HG03139 (cell line): ENCODE data around the gene COA5.
A peak's percentile ranks its signal among the peaks of the same experiment; 100 is the strongest.
"Not testable (repeated sequence)": the region's sequence is repeated elsewhere in the genome, so short reads cannot be mapped to it uniquely, and the experiment has no call there.

Experiments
- ATAC-seq: cut with Tn5 transposase; IDR thresholded peaks from one replicate; pipeline ENCODE4 v1.9.1; 2021; ENCODE audit not compliant: unreplicated experiment

Gene COA5

DNA sequence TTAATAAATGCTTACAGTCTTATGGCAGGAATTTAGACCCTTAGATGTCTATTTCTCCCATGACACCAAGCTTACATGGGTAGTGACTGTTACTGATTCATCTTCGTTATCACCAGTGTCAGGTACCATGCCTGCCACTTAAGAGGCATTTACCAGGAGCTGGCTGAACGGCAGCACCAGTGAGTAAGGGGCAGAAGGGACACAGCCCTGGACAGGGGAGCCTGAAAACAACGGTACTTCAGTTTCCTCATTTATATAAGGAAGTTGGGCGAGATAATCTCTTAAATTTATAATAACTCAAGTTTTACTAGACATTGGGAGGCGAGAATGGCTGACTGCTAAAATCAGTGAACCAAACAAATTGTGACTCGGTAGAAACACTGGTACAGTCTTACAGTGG is 1.2 kb downstream of the COA5 start:
- no peak for ATAC-seq

DNA sequence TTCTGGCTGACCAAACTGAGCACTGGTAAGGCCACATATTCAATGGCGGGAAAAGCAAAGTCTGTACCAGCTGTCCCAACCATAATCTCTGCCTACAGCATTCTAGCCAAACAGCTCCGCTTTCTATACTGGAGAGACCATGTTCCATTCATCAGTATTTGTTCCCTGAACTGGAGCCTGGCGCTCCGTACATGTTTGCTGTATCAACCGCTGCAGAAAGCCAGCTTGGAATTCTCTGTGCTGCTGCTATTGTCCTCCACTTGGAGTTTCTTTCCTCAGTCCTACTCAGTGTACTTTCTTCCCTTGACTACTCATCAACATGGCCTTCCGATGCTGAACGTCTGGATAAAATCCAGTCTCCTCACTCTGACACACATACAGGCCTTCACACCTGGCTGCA is 1.9 kb downstream of the COA5 start:
- ATAC-seq: no peak

DNA sequence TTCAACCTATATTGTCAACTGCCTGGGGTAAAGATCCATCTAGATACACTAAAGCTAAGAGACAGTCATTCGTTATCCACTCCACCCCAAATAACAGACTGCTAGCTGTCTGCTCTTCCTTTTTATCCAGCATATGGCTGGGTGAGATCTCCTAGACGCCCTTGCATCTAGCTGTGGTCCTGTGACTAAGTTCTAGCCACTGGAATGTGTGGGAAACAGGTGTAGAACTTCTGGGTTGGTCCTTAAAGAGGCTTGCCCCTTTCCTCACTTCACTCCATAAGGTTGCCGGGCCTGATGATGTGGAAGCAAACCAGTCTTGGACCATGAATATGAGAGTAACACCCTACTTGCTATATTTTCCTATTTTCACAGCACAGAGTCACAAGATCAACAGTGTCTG is 3.2 kb downstream of the COA5 start:
- ATAC-seq: no peak

DNA sequence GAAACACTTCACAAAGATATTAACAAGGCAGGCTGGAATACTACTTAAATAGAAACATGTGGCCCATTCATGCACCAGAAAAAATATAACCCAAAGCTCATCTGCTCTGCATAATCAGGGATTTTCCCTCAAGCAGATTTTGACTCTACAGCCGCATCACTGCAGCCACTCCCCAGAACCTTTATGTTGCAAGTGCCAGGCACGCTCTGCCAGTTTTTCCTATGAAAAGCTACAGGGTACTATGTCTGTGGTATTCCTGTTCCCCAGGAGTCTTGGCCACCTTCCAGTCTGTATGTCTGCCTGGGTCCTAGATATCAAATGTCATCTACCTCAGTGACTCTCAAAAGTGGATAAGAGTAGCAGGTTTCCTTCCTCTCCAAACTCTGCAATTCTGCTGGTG is 3.8 kb downstream of the COA5 start:
- no peak for ATAC-seq

DNA sequence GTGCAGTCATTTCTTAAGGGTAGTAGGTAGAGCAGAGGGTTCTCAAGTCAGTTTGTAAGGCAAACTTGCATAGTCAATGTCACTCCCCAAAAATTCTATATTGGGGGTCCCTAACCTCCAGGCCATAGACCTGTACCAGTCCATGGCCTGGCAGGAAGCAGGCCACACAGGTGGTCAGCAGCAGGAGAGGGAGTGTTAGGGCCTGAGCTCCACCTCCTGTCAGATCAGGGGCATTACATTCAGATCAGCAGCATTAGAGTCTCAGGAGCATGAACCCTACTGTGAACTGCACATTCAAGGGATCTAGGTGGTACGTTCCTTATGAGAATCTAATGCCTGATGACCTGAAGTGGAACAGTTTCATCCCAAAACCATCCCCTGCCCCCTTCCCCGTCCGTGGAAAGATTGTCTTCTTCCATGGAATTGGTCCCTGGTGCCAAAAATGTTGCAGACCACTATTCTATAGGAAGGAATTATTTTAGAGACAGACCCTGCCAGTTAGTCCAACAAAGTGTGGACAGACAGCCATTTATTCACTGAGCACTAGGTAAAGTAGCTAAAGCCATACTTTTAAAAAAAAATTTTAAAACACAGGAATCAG is 6.7 kb downstream of the COA5 start:
- peak; percentile 73 for ATAC-seq

DNA sequence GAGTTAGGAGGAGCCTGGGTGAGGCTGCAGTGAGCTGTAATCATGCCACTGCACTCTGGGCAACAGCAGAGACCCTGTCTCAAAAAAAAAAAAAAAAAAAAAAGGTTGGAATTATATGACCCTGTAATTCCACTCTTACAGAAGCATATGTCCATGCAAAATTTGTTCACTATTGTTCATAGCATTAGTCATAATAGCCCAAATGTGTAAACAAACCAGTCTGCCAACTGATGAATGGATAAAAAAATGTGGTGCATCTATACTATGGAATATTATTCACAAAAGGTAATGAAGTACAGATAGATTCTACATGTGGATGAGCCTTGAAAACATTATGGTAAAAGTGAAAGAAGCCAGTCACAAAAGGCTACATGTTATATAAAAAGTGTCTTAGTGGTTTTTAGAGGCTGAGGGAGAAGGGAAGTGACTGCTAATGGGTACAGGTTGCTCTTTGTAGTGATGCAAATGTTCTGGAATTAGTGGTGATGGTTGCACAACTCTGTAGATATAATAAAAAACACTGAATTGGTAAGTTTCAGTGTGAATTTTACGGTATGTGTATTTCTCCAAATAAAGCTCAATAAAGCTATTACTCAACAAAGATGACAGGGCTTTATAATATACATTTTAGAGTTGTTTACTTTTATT is 9.4 kb downstream of the COA5 start:
- no peak for ATAC-seq

DNA sequence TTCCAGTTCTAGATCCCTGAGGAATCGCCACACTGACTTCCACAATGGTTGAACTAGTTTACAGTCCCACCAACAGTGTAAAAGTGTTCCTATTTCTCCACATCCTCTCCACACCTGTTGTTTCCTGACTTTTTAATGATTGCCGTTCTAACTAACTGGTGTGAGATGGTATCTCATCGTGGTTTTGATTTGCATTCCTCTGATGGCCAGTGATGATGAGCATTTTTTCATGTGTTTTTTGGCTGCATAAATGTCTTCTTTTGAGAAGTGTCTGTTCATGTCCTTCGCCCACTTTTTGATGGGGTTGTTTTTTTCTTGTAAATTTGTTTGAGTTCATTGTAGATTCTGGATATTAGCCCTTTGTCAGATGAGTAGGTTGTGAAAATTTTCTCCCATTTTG is 13.6 kb downstream of the COA5 start:
- ATAC-seq: not testable (repeated sequence)

DNA sequence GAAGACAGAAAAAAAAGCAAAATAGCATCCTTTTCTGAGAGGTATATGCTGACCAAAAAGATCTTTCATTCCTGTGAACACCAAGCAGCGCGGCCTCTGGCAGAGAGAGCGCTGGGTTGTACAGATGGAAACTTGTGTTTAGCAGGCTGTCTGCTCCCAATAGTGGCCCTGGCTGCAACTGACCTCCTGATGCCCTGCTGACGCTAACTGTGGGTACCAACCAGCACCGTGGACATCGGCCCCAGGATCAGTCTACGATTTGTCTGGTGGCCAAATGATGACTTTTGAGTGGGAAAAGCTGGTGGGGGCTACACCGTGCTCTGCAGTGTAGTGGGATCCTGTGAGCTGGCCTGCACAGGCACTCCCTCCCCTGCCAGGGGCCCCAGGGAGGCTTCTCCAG is 15.7 kb downstream of the COA5 start:
- ATAC-seq: no peak

DNA sequence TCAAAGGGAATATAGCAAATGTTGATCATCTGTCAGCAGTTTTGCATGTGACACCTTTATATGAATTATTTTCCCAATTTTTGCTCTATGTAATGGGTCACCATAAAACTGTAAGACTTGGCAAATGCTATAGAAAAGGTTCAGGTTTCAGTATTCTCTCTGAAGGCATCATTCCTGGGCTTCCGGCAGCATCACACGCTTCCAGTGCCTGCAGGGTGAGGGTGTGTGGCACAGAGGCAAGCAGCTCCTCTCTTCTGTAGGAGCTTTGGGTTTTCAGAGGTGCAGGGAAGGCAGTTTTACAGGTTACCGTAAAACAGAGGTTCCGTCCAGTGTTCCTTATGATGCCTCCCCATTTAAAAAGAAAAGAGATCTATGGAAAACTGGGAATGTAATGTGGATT is 18.8 kb downstream of the COA5 start:
- no peak for ATAC-seq

DNA sequence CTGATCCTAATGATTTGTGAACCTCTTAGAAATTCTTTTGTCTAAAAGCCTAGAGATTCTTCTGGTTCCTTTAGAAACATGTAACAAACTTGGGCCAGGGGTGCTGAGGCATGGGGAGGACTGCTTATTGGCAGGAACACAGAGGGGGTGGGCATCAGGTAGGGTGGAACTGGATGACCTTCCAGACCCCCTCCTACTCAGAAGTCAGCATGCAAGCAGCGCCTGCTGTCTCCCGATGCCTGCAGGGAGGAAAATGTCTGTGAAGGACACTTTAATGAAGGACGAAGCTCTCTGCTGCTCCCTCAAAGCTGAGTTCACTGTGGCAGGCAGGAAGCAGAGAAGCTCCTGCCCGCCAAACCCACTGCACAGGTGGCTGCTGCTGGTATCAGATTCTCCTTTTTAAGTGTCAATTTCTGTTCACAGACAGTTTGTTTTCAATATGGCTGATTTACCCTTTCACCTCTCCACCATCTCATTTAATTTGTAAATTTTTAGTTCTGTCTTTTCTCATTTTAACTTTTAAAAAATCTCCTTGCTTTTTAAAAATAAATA is 19.4 kb downstream of the COA5 start:
- no peak for ATAC-seq

DNA sequence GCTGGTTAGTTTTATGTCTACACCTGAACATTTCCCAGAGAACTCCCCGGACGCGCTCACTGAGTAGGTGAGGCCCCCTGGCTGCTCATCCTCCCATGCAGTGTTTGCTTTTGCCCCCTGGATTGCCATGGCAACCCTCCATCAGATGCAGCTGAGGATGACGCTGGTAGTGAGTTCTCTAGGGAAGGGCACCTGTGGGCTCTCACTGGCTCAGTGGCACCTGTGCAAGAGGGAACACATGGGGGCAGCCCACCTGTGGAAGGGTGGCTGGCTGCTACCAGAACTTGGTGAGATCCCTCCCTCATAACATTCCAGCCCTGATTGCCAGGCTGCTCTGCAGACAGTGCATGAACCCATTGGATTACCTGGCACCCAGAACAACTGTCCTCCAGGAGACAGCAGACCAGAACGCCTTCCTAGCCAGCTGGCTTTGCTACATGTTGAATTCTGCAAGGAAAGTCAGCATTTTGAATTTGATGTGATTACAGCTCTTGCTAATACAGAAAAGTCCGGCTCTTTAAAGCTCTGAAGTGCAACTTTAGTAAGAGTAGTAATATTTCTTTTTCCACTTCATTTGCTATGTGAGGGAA is 21.7 kb downstream of the COA5 start:
- no peak for ATAC-seq

DNA sequence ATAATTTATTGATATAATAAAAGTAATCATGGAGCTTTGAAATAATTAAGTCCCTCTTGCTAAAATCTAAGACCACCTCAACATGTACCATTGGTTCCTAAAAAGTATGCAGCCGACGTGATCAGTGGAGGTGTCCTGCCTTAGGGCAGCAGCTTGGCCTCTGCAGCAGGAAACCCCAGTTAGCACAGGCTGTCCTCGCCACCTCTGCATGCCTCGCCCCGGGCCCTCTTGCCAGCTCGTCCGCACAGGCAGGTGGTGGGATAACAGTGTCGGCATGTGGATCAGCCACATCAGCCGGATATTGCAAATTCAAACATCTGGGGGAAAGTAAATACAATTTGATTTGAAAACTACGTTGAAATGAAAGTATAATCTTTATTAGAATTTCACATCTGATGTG is 22.9 kb downstream of the COA5 start:
- no peak for ATAC-seq

DNA sequence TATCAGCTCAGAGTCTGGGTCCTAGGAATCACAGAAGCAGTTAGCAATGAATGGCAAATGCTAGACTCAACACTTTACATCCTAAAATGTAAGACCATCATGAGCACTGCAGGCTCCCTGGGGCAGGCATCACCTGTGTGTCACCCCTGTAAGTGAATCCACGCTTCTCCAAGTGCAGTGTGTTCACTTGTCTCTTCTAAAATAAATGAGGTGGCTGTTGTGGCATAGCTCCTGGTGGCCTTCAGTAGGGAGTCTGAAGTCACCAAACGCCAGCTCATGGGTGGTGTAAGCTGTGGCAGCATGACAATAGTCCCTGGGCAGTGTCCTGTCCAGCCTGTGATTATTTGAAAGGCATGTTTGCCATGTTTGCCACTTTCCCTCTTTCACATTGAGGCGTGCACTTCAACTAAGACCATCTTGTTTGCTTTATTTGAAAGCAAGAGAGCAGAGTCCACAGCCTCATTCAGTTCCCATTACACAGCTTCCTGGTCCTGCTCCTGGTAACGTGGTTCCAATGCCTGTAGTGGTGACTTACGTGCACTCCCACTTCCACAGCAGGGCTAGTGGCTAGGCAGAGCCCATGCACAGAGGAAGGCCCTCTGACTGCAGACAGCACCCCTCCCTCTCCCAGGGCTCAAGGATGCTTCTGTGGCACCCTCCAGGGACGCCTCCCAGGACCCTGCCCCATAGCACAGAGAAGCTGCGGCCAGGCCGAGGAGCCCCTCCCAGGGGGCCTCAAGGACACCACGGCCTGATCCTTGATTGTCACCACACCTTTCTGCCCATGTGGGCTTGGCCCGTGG is 24.3 kb downstream of the COA5 start:
- no peak for ATAC-seq

DNA sequence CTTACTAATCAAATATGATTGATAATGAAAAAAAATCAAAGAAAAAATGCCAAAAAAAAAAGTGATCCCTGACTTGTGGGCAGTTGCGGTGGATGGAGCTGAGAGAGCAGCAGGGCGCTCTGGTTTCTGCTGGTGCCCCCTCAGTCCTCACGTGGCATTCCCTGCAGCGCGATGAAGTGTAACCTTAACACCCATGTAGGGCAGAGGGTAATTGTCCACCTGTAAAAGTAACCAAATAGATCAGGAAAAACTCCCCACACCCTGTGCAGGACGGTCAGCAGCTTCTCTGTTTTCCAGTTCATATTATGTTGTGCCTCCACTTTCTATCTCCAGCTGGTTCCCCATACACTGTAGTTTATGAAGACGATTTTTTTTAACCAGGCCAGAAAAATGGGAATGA is 25.0 kb downstream of the COA5 start:
- ATAC-seq: no peak

DNA sequence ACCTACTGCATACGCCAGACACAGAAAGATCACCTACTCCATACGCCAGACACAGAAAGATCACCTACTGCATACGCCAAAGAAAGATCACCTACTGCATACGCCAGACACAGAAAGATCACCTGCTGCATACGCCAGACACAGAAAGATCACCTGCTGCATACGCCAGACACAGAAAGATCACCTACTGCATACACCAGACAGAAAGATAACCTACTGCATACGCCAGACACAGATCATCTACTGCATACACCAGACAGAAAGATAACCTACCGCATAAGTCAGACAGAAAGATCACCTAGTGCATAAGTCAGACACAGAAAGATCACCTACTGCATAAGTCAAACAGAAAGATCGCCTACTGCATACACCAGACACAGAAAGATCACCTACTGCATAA is 25.8 kb downstream of the COA5 start:
- ATAC-seq: no peak

DNA sequence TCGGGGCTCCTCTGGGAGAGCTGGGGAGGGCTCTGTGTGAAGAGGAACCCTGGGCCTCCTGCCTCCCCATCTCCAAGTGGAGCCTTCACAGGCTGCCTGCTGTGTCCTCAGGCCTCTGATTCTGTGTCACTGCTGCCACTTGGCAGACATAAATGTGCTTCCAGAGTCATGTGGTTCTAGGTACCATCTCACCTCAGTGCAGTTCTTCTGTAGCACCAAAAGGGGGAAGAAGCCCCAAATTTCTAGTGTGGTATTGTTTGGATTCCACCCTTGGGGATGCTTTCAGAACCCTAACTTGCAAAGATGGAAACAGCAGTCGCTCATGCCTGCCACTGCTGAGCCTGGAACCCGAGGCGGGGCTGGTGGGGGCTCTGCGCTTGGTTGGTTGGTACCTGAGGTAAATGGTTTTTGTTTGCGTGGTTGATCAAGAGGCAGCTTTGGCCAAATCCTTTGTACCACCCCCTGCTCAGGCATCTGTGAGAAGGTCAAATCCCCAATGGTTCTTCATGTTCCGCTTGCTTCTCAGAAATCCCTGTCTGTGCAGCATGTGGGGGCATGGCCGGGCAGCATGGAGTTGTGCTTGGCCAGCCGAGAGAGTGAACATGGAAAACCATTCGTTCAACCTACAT is 27.5 kb downstream of the COA5 start:
- no peak for ATAC-seq

DNA sequence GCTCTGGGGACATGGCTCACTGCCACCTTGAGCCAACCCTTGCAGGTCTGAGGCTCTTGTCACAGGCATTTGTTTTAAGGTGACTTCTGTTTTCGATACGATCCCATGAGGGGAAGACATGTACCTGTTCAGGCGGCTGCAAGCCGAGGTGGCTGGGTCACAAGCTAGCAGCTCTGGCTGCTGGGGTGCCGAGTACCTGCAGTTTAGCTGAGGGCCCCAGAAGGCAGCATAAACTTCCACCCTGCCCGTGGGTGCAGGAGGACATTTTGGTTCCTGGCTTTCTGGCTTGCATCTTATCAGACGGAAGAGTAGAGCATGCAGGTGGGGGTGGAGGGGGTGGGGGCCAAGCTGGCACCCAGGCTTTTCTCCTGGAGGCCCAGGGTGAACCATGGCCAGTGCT is 28.4 kb downstream of the COA5 start:
- ATAC-seq: no peak

DNA sequence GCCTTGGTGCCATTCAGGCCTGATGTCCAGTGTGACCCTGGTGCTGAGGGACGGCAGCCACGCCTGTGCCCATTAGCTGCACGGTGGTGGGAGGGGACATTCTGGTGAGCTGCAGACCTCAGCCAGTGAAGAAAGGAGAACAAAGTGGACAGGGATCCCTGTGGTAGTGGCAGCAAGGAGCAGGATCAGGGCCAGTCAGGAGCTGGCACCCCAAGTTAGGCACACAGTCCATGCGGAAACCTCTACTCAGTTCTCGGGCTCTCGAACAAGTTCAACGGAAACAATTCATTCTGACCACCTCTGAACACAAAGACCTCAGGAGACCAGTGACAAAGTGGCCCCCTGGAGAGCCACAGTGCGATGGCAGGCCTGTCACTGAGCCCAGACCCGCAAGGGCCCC is 30.1 kb downstream of the COA5 start:
- no peak for ATAC-seq

DNA sequence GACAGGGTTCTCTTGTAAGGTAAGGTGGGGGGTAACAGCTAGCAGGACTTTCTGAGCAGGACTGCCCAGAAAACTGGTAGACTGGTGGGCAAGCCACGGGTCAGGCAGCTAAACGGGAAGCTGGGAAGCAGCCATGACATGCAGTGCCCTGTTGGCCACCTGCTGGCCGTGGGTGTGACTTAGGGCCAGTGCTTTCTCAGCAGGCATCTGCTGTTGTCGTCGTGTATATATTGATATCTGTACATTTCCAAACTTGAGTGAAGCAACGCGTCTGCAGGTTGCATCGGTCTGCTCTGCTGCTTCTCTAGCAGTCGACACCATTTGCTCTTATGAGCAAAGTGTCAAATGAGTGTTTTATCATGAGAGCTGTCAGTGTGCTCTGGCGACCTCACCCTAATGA is 31.0 kb downstream of the COA5 start:
- no peak for ATAC-seq

DNA sequence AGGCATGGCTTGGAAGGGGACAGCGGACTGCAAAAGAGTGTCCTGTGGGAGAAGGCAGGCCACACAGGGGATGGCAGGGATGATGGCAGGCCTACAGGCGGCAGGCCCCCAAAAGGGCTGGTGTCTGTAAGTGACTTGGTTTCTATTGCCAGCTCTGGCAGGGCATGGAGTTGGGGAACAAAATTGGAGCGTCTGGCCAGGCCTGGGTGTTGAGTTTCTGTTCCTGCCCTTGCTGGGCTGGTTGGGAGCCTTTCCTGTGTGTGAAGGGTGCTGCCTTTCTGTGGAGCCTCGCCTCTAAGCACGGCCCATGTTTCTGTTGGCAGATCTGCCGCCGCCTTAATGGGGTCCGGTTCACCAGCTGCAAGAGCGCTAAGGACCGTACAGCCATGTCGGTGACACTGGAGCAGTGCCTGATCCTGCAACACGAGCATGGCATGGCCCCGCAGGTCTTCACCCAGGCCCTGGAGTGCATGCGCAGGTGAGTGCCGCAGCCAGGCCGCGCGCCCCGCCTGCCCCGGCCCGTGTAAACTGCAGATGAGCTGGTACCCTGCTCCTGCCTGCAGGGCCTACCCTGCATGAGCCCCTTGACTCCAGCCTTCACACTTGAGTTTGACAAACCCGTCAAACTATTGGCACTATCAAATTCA is 31.5 kb downstream of the COA5 start:
- ATAC-seq: no peak

DNA sequence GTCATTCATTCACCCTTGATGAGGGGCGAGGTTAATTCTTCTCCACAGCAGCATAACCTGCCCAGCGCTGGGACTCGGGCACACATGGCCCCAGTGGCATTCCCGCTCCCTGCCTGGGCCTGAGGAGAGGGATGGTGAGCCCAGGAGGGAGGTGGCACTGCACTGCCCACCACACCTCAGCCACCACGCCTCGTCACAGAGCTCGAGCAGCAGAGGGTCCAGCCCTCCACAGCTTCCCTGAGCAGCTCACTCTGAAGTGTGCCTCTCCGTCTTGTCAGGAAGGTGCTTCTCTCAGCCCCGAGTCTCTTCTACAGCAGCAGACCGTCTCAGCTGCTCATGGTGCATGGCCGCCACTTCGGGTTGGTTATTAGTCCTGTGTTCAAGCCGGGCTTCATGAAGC is 34.9 kb downstream of the COA5 start:
- ATAC-seq: no peak
